ENCODE data around the gene CALN1.

CALN1 gene

DNA sequence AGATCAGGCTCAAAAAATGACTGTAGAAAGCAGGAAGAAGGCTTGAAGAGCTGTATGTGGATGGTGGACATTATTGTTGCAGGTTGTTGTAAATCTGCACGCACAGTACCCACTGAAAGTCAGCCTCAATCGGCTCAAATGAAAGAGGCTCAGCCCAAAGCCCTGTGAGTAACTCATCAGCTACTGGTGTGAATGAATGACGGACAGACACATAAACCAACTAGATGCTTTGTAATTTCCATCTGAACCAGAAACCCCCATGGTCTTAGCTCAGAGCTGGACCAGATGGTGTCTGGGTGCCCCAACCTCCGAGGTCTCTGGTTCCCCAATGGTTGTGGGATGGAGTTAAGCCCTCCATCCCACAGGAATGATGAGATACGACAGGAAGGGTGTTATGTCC, 7.4 kb downstream of the CALN1 start:
- DNase-seq (ENCODE audit: extremely low read depth, low read depth) = no peak
- no peak overlapping the region for H3K4me3 ChIP-seq (replicated peaks; ENCODE audit: low read depth, low read length)
- TF ChIP-seq, protein P1, sequence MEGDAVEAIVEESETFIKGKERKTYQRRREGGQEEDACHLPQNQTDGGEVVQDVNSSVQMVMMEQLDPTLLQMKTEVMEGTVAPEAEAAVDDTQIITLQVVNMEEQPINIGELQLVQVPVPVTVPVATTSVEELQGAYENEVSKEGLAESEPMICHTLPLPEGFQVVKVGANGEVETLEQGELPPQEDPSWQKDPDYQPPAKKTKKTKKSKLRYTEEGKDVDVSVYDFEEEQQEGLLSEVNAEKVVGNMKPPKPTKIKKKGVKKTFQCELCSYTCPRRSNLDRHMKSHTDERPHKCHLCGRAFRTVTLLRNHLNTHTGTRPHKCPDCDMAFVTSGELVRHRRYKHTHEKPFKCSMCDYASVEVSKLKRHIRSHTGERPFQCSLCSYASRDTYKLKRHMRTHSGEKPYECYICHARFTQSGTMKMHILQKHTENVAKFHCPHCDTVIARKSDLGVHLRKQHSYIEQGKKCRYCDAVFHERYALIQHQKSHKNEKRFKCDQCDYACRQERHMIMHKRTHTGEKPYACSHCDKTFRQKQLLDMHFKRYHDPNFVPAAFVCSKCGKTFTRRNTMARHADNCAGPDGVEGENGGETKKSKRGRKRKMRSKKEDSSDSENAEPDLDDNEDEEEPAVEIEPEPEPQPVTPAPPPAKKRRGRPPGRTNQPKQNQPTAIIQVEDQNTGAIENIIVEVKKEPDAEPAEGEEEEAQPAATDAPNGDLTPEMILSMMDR (IDR thresholded peaks at IDR 0.05; ENCODE audit: low read depth, low read length, missing control alignments) = no peak

DNA sequence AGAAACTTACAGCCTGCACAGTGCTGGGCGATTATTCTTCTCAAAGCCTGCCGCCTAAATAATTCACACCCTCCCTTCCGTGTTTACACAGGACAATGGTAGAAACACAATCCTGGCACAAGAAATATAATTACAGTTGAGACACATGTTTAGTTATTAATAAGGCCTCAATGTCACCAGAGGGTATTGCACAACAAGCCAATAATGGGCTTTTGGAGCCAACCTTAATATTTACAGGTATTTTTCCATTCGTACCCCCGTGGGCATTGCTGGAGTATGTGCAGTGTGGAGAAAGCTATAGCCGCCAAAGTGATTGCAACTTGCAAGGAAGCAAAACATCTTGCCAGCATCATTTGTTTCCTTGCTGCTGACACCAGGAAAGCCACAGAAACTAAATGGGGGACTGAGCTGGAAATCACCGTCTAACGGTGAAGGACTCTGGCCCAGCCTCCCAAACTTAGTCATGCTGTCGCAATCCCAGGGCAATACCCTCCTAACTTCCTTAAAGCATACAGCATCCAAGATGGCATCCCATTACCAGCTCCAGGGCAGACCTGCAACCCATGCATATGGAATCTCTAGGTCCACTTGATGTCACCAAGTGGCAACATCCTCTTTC, 8.6 kb downstream of the CALN1 start:
- TF ChIP-seq, protein P1 (IDR thresholded peaks at IDR 0.05; ENCODE audit: low read depth, low read length, missing control alignments) = no peak
- no peak for DNase-seq (ENCODE audit: extremely low read depth, low read depth)
- H3K4me3 ChIP-seq (replicated peaks; ENCODE audit: low read depth, low read length) = no peak overlapping the region

DNA sequence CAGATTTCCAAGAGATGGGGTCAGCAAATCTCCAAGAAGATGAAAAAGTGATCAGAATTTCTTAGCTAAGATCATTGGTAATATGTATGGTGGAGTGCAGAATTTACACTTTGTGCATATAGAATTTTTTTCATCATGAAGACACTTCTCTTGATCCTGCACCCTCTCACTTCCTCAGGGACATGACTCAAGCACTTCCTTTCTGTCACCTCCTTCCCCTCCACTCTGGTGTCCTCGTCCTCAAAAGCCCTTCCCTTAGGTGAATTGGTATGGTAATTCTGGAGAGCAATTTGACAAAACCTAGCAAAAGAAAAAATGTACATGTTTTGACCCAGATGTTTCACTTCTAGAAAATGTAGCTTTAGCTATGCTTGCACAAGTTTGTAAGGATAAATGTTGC, 18.1 kb downstream of the CALN1 start:
- no peak for DNase-seq (ENCODE audit: extremely low read depth, low read depth)

DNA sequence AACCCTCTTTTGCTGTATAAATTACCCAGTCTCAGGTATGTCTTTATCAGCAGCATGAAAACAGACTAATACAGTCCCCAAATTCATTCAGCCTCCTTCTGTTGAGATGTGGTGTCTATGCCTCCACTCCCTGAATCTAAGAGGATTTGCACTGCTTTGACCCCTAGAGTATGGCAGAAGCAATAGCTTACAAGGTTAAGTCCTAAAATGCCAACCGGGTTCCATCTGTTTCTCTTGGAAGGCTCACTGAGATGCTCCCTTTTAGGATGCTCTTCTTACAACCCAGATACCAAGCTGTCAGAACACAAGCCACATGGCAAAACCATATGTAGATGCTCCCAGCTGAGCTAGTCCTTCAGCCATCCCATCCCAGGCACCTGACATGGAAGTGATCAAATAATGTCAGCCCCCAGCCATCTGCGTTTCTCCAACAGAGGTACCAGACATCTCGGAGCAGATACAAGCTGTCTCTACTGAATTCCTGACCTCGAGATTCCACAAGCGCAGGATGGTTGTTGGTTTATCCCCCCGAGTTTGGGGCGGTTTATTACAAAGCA, 20.2 kb downstream of the CALN1 start:
- H3K4me3 ChIP-seq (replicated peaks; ENCODE audit: low read depth, low read length) = no peak overlapping the region
- TF ChIP-seq, protein P1 (IDR thresholded peaks at IDR 0.05; ENCODE audit: low read depth, low read length, missing control alignments) = no peak
- no peak for DNase-seq (ENCODE audit: extremely low read depth, low read depth)

More for the DNA sequence above, 18.1 kb downstream of the CALN1 start:
- H3K4me3 ChIP-seq (replicated peaks; ENCODE audit: low read depth, low read length) = no peak overlapping the region
- TF ChIP-seq, protein P1 (IDR thresholded peaks at IDR 0.05; ENCODE audit: low read depth, low read length, missing control alignments) = no peak

DNA sequence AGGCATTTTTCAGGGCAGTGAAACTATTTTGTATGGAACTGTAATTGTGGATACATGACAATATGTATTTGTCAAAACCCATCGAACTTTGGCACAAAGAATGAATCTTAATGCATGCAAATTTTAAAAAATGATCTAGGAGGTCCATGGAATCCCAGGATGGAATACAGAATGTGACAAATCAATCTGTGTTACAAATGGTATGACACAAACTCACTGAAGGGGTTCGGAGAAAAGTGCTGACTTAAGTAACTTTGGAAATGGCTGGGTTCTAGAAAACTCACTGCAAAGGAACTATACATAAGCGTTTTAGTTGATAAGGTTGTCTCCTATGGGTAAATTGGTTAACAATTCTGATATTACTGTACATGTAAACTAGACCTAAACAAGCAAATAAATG, 26.0 kb downstream of the CALN1 start:
- TF ChIP-seq, protein P1 (IDR thresholded peaks at IDR 0.05; ENCODE audit: low read depth, low read length, missing control alignments) = no peak
- DNase-seq (ENCODE audit: extremely low read depth, low read depth) = no peak
- H3K4me3 ChIP-seq (replicated peaks; ENCODE audit: low read depth, low read length) = no peak overlapping the region

DNA sequence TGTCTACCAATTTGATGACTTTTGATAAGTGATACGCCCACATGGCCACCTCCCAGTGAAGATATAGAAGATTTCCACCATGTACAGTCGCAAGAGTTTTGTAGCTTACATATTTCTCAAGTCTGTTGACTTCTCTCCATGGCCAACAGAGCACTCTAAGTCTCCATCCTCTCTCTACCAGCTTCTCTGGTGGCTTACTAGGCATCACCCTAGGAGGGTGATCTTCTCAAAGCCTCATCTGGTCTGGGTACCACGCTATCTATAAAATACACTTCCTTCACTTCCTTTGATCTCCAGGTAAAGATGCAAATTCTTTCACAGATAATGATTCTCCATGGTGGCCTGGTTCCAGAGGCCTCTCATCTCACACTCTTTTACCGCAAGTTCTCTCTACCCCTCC, 49.9 kb downstream of the CALN1 start:
- H3K4me3 ChIP-seq (replicated peaks; ENCODE audit: low read depth, low read length) = no peak overlapping the region
- TF ChIP-seq, protein P1 (IDR thresholded peaks at IDR 0.05; ENCODE audit: low read depth, low read length, missing control alignments) = no peak
- no peak for DNase-seq (ENCODE audit: extremely low read depth, low read depth)
